Endothelial cell of umbilical vein (primary cell): ENCODE data around the gene CELF2.

Experiments
- EZH2 ChIP-seq: IDR thresholded peaks from 2 replicates; pipeline ENCODE4 v1.6.1; 2012; ENCODE audit warnings: borderline replicate concordance, low read depth, mild to moderate bottlenecking, moderate library complexity, low read length, inconsistent platforms; ENCODE audit not compliant: severe bottlenecking
- GATA2 ChIP-seq: IDR thresholded peaks from 2 replicates; pipeline ENCODE4 v1.7.0; 2011; ENCODE audit warnings: low read depth, mild to moderate bottlenecking, moderate library complexity, mixed read lengths, low read length; ENCODE audit not compliant: insufficient read length, insufficient read depth
- POLR2A ChIP-seq: IDR thresholded peaks from 2 replicates; pipeline ENCODE4 v1.6.1; 2012; ENCODE audit warnings: low read depth, mild to moderate bottlenecking, control low read depth, low read length
- POLR2AphosphoS5 ChIP-seq: IDR thresholded peaks from 2 replicates; pipeline ENCODE4 v1.6.1; 2012; ENCODE audit warnings: low read depth, mild to moderate bottlenecking, control low read depth, low read length, moderate library complexity; ENCODE audit not compliant: insufficient read depth
- TF ChIP-seq, protein P1 (sequence below), 2 donors: IDR thresholded peaks; 1 replicate in 1 of 2; 2 replicates in 1 of 2; pipeline ENCODE4 v1.5.1; 2011; ENCODE audit warnings: low read length in 2 of 2, mild to moderate bottlenecking in 2 of 2, moderate library complexity in 2 of 2, control low read depth in 1 of 2, inconsistent platforms in 1 of 2, low read depth in 1 of 2; ENCODE audit not compliant: insufficient read depth in 1 of 2; ENCODE audit errors: extremely low read depth in 1 of 2
- TF ChIP-seq, protein P2 (sequence below): IDR thresholded peaks from 2 replicates; pipeline ENCODE4 v1.6.1; 2011; ENCODE audit not compliant: insufficient read depth, insufficient read length

DNA sequence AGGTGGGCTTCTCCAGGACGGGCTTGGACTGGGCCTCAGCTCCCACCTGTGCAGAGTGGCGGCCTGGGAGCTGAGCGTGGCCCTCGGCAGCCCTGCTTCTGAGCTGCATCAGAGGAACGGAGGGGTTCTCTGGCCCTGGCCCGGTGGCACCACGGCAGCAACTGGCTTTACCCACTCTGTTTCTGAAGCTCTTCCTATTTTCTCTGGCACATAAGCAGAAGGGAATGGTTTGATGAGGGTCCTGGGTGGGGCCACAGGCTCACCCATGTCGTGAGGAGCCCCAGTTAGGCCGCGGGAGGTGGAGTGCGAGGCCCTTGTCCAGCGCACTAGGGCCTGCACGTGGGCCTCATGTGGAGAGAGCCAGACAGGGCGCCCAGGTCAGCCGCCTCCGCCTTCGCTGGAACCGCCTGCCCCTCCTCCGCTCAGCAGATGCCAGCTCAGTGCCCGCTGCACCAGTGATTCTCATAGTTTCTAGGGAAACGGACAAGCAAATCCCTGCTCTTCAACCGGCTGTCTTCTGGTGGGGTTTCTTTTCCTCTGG lies 284.0 kb downstream of the CELF2 start:
- TF ChIP-seq, protein P1, sequence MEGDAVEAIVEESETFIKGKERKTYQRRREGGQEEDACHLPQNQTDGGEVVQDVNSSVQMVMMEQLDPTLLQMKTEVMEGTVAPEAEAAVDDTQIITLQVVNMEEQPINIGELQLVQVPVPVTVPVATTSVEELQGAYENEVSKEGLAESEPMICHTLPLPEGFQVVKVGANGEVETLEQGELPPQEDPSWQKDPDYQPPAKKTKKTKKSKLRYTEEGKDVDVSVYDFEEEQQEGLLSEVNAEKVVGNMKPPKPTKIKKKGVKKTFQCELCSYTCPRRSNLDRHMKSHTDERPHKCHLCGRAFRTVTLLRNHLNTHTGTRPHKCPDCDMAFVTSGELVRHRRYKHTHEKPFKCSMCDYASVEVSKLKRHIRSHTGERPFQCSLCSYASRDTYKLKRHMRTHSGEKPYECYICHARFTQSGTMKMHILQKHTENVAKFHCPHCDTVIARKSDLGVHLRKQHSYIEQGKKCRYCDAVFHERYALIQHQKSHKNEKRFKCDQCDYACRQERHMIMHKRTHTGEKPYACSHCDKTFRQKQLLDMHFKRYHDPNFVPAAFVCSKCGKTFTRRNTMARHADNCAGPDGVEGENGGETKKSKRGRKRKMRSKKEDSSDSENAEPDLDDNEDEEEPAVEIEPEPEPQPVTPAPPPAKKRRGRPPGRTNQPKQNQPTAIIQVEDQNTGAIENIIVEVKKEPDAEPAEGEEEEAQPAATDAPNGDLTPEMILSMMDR (IDR thresholded peaks at IDR 0.05; ENCODE audit: extremely low read depth in 1 of 2, insufficient read depth in 1 of 2, low read depth in 1 of 2, low read length in 2 of 2) = no peak
- TF ChIP-seq EZH2 (no peak), POLR2A (no peak), POLR2AphosphoS5 (no peak), GATA2 (no peak)
- TF ChIP-seq, protein P2, sequence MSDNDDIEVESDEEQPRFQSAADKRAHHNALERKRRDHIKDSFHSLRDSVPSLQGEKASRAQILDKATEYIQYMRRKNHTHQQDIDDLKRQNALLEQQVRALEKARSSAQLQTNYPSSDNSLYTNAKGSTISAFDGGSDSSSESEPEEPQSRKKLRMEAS = no peak
